GM21529 (cell line): ENCODE results near the gene KMT5C.

ENCODE experiments used
- ATAC-seq: cut with Tn5 transposase; IDR thresholded peaks from one replicate; pipeline ENCODE4 v1.9.1; 2021; ENCODE audit not compliant: unreplicated experiment

KMT5C gene

DNA sequence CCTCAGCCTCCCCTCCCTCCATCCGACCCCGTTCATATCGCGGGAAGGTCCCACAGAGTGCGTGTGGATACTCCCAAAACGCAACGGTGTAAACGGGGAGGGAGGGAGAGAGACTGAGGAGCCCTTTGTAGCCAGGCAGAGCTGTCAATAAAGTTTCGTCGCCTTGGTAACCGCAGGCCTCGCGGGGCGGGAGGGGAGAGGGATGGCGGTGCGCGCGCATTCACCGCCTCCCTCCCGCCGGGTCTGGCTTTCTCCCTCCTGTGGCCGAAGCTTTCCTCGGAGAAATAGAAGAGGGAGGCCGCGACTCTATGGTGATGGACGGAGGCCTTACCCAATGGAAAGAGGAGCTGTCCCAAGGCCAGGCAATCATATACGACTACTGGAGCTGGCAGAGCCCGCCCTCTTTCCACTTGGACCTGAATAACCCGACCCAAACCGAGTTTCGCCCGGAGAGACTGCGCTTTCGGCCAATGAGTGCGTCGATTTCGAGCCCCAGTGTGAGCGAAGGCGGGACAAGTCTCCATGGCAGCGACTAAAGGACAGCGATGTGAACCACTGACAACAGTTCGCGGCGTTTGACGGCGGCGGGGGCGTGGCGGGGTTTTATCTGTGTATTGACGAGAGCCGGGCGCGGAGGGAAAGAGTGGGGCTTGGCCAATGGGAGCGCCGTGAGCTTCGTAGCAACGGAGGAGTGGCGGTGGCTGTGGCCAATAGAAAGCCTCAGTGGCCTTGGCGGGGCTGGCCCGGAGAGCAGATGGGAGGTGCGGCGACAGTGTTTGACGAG lies at the start of gene KMT5C:
TSS of gene KMT5C (plus strand) at position 772 of the 784 bp plus-strand sequence. CDS start 2,061 bp downstream, outside the sequence.
- ATAC-seq, result peak; percentile 76

DNA sequence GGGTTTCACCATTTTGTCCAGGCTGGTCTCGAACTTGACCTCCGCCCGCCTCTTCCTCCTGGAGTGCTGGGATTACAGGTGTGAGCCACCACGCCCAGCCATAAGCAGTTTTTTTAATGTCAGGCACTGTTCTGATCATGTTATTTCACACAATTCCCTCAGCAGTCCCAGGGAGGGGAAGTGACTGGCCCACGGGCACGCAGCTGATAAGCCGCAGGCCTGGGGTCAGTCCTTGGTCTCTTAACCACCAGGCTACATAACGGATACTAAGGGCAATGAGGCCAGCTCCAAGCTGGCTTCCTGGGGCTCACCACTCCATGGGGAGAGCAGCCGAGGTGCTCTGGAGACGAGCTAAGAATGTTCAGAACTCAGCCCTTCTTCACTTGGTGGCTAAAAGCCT lies 42.4 kb upstream of the KMT5C start:
- ATAC-seq, result no peak

GRCh38 chr19:55299991-55300390 lies 39.7 kb upstream of the KMT5C start:
- ATAC-seq, result no peak

DNA sequence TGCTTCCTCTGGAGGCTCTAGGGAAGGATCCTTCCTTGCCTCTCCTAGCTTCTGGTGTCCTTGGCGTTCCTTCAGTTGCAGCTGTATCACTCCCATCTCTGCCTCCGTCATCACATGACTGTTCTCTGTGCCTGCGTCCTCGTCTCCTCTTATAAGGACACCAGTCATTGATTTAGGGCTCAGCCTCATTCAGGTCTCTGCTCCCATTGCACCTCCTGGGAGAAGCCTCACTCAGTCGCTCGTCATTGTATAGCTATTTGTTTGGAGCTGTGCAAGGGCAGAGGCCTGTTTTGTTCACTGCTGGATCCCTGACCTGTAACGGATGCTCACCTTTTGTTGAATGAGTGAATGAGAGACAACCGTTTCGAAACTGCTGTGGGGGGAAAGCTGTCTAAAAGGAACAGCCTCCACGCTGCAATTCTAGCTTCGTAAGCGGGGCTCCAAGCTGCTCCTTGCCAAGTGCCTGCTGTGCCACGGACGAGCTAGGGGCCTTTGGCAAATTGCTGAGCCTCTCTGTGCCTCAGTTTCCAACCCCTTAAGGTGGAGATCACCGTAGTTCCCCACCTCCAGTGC lies 38.7 kb upstream of the KMT5C start:
- ATAC-seq, result no peak

DNA sequence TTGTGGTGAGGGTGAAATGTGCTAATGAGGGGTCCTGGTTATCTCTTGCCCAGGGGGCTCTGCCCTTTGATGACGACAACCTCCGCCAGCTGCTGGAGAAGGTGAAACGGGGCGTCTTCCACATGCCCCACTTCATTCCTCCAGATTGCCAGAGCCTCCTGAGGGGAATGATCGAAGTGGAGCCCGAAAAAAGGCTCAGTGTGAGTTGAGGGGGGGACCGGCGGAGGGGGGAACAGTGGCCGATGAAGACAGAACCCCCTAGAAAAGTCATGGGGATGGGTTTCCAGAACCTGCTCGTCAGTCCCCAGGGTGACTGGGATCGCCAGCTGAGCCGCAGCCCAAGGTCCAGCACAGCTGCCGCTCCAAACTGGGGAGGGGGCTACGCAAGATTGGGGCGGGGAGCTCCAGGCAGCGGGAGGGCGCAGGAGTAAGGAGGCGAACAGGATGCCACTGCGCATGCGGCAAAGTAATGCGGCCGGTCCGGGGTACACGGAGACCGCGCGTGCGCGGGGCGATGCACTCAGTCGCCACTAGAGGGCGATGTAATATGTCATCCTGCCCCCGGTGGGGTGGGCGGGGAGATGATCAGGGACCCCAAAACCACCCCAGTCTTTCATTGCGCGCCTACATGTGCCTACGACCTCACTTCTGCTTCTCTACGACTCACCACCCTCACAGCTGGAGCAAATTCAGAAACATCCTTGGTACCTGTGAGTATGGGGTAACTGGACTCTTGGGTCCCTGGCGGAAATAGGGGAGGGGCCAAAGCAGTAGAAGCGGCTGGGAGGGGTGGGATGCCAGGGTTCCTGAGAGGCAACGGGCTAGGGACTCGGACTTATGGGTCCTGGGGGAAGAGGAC lies 38.0 kb upstream of the KMT5C start:
- ATAC-seq, result peak; percentile 68

- no peak for ATAC-seq
These were observed 37.4 kb upstream of the KMT5C start for GRCh38 chr19:55302318-55302703.

DNA sequence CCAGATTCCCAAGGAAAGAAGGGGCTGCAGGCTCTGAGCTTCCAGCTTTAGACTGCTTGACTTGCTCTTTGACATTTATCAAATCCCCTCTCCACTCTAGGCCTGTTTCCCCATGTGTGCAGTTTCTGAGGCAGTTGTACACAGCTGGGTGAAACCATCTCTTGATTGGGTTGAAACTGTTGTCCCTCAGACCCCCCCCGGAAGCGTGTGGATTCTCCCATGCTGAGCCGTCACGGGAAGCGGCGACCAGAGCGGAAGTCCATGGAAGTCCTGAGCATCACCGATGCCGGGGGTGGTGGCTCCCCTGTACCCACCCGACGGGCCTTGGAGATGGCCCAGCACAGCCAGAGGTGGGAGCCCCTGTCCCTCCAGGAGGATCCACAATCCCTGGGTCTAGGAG lies 36.2 kb upstream of the KMT5C start:
- ATAC-seq, result no peak

DNA sequence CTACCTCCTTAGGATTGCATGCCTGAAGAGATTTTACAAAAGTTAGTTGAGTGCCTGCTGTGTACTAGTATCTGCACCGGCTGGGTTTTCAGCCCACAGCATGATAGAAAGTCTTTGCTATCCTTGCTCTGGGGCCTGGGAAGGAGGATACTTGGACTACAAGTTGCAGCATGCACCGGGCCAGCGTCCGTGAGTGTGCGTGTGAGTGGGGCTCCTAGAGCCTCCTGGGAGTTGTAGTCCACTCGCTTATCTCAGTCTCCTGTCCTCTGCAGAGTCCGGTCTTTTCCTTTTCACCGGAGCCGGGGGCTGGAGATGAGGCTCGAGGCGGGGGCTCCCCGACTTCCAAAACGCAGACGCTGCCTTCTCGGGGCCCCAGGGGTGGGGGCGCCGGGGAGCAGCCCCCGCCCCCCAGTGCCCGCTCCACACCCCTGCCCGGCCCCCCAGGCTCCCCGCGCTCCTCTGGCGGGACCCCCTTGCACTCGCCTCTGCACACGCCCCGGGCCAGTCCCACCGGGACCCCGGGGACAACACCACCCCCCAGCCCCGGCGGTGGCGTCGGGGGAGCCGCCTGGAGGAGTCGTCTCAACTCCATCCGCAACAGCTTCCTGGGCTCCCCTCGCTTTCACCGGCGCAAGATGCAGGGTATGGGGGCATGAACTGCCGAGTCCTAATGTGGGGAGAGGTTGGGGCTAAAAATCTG lies 35.2 kb upstream of the KMT5C start:
- no peak for ATAC-seq

DNA sequence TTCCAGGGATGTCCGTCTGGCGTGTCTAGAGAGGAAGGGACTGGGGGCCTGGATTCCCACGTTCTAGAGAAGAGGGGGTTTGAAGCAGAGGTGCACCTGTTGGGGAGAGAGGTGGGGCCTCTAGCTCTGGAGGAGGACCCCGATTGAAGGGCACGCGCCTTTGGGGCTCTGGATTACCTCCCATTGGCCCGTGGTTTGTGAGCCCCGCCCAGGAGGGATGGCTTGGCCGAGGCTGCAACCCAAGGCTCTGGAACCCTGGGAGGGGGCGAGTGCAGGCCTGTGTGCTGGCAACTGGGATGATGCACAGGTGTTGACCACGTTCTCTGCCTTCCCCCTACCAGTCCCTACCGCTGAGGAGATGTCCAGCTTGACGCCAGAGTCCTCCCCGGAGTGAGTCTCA lies 34.7 kb upstream of the KMT5C start:
- ATAC-seq, result no peak

DNA sequence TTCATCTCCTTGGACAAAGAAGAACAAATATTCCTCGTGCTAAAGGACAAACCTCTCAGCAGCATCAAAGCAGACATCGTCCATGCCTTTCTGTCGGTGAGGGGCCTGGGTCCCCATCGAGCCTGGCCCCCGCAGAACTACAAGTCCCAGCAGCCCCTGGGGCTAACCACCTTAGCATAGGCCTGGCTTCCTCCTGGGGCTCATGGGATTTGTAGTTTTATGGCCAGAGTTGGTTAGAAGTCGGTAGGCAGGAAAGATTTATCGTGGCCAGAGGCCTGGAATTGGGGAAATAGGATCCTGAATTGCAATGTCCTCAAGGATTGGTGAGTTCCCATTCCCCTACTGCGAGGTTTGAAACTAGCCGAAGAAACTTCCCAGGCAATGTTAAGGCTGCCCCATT lies 34.2 kb upstream of the KMT5C start:
- no peak for ATAC-seq

- ATAC-seq, result no peak
These were observed 33.6 kb upstream of the KMT5C start for GRCh38 chr19:55305983-55306562.

DNA sequence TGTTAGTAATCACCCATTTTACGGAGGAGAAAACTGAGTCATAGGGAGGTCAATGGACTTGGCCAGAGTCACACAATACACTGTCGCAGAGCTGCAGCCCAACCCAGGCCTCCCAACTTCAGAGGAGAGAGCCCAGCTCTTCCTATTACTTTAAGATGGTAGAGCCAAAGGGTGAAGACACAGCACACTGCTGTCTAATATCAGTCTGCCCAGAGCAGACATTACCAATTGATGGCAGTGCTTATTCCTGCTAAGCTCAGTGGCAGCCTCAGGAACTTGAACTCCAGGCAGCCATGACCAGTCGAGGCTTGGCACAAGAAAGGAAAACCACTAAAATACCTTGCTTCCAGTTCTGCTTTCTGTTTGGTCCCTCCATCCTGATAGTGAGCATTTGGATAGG lies 33.0 kb upstream of the KMT5C start:
- ATAC-seq, result no peak

DNA sequence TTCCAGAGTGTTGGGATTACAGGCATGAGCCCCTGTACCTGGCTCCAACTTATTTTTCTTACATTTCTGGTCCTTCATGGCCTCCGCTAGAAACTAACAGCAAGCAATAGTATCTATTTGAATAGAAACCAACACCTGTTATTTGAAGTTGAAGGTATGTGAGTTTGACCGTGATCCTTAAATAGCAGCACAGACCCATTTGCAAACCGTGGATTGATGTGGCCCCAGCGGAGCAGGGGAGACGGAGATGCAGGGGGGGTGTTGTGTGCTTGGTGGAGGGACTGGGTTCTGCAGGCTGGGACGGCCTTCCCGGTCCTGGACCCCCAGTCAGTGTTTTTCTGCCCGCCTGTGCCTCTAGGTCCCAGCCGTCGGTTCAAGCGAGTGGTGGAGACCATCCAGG lies 31.4 kb upstream of the KMT5C start:
- ATAC-seq, result no peak

DNA sequence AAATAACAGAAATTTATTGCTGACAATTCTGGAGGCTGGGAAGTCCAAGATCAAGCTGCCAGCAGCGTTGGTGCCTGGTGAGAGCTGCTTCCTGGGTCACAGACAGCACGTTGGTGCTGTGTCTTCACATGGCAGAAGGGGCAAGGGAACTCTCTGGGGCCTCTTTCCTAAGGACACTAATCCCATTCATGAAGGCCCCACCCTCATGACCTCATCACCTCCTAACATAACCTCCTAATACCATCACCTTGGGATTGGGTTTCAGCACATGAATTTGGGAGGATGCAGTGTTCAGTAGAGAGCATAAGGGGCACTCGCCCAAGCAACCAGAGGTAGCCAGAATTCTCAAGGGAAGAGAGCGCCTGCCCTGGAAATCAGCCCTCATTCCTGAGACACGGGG lies 30.2 kb upstream of the KMT5C start:
- ATAC-seq, result no peak

DNA sequence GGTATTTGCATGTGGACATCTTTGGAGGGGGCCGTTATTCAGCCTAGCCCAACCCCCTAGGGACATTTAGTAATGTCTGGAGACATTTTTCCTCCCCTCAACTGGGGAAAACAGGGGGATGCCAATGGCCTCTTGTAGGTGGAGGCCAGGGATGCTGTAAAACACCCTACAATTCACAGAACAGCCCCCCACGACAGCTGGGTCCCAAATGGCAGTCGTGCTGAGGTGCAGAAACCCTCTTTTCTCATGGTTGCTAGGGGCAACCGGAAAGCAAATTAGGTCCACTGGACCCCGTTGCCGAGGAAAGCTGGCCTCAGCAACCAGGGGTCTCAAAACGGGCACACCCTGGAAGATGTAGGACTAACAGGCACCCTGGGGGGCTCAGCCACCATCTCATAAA lies 29.2 kb upstream of the KMT5C start:
- ATAC-seq, result no peak

- ATAC-seq, result no peak
These were observed 28.3 kb upstream of the KMT5C start for GRCh38 chr19:55311397-55311796.

- ATAC-seq, result no peak
These were observed 27.9 kb upstream of the KMT5C start for GRCh38 chr19:55311797-55312196.

- no peak for ATAC-seq
These were observed 26.8 kb upstream of the KMT5C start for GRCh38 chr19:55312621-55313512.

- ATAC-seq, result no peak
These were observed 25.3 kb upstream of the KMT5C start for GRCh38 chr19:55314396-55314795.

DNA sequence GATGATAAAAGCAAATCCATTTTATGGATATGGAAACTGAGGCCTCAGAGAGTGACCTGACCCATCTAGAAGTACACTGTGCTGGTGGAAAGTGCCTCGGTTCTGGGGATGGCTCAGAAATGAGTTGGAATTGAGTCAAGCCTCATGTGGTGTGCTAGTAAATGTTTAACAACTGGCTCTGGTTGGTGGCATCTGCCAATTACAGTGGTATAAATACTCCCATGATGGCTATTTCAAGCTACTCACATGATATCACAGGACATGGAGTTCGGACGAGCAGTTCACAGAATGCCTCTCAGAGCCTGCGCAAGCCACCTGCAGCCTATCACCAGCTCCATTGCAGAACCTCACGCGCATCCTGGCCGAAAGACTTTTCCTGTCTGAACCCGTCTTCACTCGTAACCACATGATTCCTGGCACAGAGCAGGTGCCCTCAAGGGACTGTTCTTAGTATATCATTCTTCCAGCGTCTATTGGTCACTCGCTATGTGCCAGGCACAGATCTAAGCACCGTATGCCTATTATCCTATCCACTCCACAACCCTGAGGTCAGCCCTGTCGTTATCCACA lies 23.6 kb upstream of the KMT5C start:
- ATAC-seq, result no peak
